Measurements from ENCODE around the gene RNASE13. TPM values are rescaled to one million over a fixed set of nuclear protein-coding genes. Genes with fewer than 3 reads are reported as not detected.

RNASE13 gene
- polyA plus RNA-seq, 2 of the 4 experiments (the other 2 are of a cell fraction) = not detected

DNA sequence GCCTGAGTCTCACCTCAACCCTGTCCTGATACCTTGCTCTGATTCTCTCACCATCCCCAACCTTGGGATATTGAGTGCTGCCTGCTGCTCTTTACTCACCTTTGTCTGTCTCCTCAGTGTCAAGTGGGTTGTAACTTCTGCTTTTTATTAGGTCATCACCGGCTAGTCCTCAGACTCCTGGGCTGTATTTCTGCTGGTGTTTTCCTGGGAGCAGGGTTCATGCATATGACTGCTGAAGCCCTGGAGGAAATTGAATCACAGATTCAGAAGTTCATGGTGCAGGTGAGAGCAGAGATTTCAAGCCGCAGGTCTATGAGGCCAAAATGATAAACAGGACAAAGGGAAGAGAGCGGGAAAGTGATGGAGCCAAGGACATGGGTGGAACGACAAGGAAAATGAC, 35.0 kb downstream of the RNASE13 start:
- ChIA-PET CTCF (interaction anchor here (1.6 to 10.9 kb wide), 4 partner anchors 17 to 142 kb away, joined by 3 to 185 read pairs (median 16); no protein-coding TSS in a partner anchor), POLR2A (no interaction called here)
- H3K4me3 ChIP-seq = no peak overlapping the region
- 79% methylated on average over 4 of the region's 4 CpGs for WGBS (ENCODE audit: missing lambda C conversion rate)
- ATAC-seq = no peak; a peak in 1 of 6 replicates
- no peaks in the 10 kb centered on the region for H3K9me3 ChIP-seq
- no peak for DNase-seq (ENCODE audit: low read depth in 1 of 2, low spot score in 1 of 2)
- no peak for FAIRE-seq
- H3K4me1 ChIP-seq = no peaks in the 10 kb centered on the region
- H3K27ac ChIP-seq = no peak overlapping the region
- no peak overlapping the region for H3K4me2 ChIP-seq
- TF ChIP-seq FOSL2 (IDR thresholded peaks at IDR 0.05) (no peak), FOSL2 (CRISPR knock-in tag; IDR thresholded peaks at IDR 0.05) (no peak), SMC3 (IDR thresholded peaks at IDR 0.05) (no peak), CHD2 (IDR thresholded peaks at IDR 0.05; ENCODE audit: low read length, partially characterized antibody) (no peak), BCL3 (IDR thresholded peaks at IDR 0.05) (no peak), ZFP36 (IDR thresholded peaks at IDR 0.05; ENCODE audit: borderline replicate concordance, partially characterized antibody) (no peak), HDAC2 (IDR thresholded peaks at IDR 0.05) (no peak), USF2 (IDR thresholded peaks at IDR 0.05) (no peak), JUN (IDR thresholded peaks at IDR 0.05) (no peak), CBX8 (IDR thresholded peaks at IDR 0.05) (no peak), RNF2 (IDR thresholded peaks at IDR 0.05; ENCODE audit: borderline replicate concordance, low read depth) (no peak), HOXB13 (CRISPR knock-in tag; IDR thresholded peaks at IDR 0.05; ENCODE audit: low read depth) (no peak), CHD4 (IDR thresholded peaks at IDR 0.05; ENCODE audit: borderline replicate concordance) (no peak)
- TF ChIP-seq, protein P1, sequence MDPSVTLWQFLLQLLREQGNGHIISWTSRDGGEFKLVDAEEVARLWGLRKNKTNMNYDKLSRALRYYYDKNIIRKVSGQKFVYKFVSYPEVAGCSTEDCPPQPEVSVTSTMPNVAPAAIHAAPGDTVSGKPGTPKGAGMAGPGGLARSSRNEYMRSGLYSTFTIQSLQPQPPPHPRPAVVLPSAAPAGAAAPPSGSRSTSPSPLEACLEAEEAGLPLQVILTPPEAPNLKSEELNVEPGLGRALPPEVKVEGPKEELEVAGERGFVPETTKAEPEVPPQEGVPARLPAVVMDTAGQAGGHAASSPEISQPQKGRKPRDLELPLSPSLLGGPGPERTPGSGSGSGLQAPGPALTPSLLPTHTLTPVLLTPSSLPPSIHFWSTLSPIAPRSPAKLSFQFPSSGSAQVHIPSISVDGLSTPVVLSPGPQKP (IDR thresholded peaks at IDR 0.05; ENCODE audit: low read depth, low read length) = no peak
- TF ChIP-seq, protein P2, sequence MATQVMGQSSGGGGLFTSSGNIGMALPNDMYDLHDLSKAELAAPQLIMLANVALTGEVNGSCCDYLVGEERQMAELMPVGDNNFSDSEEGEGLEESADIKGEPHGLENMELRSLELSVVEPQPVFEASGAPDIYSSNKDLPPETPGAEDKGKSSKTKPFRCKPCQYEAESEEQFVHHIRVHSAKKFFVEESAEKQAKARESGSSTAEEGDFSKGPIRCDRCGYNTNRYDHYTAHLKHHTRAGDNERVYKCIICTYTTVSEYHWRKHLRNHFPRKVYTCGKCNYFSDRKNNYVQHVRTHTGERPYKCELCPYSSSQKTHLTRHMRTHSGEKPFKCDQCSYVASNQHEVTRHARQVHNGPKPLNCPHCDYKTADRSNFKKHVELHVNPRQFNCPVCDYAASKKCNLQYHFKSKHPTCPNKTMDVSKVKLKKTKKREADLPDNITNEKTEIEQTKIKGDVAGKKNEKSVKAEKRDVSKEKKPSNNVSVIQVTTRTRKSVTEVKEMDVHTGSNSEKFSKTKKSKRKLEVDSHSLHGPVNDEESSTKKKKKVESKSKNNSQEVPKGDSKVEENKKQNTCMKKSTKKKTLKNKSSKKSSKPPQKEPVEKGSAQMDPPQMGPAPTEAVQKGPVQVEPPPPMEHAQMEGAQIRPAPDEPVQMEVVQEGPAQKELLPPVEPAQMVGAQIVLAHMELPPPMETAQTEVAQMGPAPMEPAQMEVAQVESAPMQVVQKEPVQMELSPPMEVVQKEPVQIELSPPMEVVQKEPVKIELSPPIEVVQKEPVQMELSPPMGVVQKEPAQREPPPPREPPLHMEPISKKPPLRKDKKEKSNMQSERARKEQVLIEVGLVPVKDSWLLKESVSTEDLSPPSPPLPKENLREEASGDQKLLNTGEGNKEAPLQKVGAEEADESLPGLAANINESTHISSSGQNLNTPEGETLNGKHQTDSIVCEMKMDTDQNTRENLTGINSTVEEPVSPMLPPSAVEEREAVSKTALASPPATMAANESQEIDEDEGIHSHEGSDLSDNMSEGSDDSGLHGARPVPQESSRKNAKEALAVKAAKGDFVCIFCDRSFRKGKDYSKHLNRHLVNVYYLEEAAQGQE (IDR thresholded peaks at IDR 0.05) = no peak

DNA sequence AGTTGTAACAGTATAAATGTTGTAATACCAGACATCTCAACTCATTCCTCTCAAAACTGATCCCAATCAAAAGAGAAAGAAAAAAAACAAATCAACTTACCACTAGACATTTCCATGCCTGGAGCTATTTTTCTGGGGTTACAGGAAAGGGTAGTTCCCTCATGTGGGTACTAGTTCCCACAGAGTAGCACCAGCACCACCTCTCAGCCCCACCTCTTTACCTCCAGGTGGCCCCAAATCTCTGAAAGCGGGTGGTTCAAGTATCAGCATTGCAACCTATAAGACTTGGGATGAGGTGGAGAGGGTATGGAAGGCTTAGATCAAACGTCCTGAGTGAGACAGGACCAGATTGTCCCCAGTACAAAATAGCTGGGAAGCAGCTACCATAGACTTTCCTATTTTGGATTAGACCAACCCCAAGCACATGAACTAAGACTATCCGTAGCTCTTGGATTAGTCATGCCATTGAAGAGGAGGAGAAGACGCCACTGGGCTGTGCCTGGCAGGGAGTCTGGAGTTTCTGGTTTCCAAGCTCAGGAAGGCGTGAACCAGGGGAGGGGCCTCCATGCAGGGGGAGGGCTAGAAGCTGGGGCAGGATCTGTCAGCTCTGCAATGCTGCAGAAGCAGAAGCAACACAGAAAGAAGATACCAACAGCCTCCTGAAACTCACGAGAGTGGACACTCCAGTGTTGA, 35.8 kb downstream of the RNASE13 start, which contains the start of gene SLC39A2:
SLC39A2 (plus strand) TSS at position 620 of the 693 bp plus-strand sequence. CDS start 154 bp downstream, outside the sequence.
- POLR2A ChIA-PET = no interaction called here
- no peak within 1 kb of the TSS for H3K4me2 ChIP-seq
- WGBS (ENCODE audit: missing lambda C conversion rate) = 55% methylated on average over 6 of the region's 6 CpGs
- H3K4me1 ChIP-seq = no peaks in the 10 kb centered on the region
- no peak for TF ChIP-seq CHD4 (IDR thresholded peaks at IDR 0.05; ENCODE audit: borderline replicate concordance)
- H3K9me3 ChIP-seq = no peaks in the 10 kb centered on the region
- DNase-seq (ENCODE audit: low read depth in 1 of 2, low spot score in 1 of 2) (no peak), FAIRE-seq (no peak), ATAC-seq (peak in 1 of 2 experiments; percentile 65; a peak in 2 of 6 replicates)
- H3K27ac ChIP-seq = no peak within 1 kb of the TSS
- CTCF ChIA-PET = interaction anchor here (1.0 to 10.9 kb wide), 6 partner anchors 18 to 141 kb away, joined by 3 to 185 read pairs (median 10); no protein-coding TSS in a partner anchor
- H3K4me3 ChIP-seq = no peak within 1 kb of the TSS

All from A549 (cell line).